ENCODE data around the gene FAAH2. TPM values are rescaled to one million over a fixed set of nuclear protein-coding genes. Genes with fewer than 3 reads are reported as not detected.
A peak's percentile ranks its signal among the peaks of the same experiment; 100 is the strongest.
"Not testable (repeated sequence)": the region's sequence is repeated elsewhere in the genome, so short reads cannot be mapped to it uniquely, and the experiment has no call there.

FAAH2 gene
- 3.2 and 51.1 TPM in 2 replicates for total RNA-seq (2014; rRNA removed; shearing (Covaris generic); ENCODE audit: low replicate concordance)

- in situ Hi-C loops (cut with HindIII; ENCODE audit: low pct_unique_long_range_greater_than_20kb, low sequenced_read_pairs), result no loop called here
- DNase-seq (ENCODE audit: low read depth), result peak; percentile 82
Measured at GRCh38 chrX:57286507-57287251, at the start of gene FAAH2. TSS of gene FAAH2 (plus strand) at chrX:57286706. CDS start at chrX:57286826, 120 bp downstream.

- in situ Hi-C loops (cut with HindIII; ENCODE audit: low pct_unique_long_range_greater_than_20kb, low sequenced_read_pairs), result no loop called here
- no peak for DNase-seq (ENCODE audit: low read depth)
Measured at GRCh38 chrX:57241967-57242366, 44.5 kb upstream of the FAAH2 start.

- no peak for DNase-seq (ENCODE audit: low read depth)
- in situ Hi-C loops (cut with HindIII; ENCODE audit: low pct_unique_long_range_greater_than_20kb, low sequenced_read_pairs), result no loop called here
Measured at GRCh38 chrX:57251965-57252364, 34.5 kb upstream of the FAAH2 start.

- in situ Hi-C loops (cut with HindIII; ENCODE audit: low pct_unique_long_range_greater_than_20kb, low sequenced_read_pairs), result no loop called here
- no peak for DNase-seq (ENCODE audit: low read depth)
Measured at GRCh38 chrX:57265126-57265525, 21.4 kb upstream of the FAAH2 start.

GRCh38 chrX:57266275-57266674 is 20.2 kb upstream of the FAAH2 start:
- in situ Hi-C loops (cut with HindIII; ENCODE audit: low pct_unique_long_range_greater_than_20kb, low sequenced_read_pairs), result no loop called here

GRCh38 chrX:57266871-57267270 is 19.6 kb upstream of the FAAH2 start:
- in situ Hi-C loops (cut with HindIII; ENCODE audit: low pct_unique_long_range_greater_than_20kb, low sequenced_read_pairs), result no loop called here
- DNase-seq (ENCODE audit: low read depth), result no peak

More at GRCh38 chrX:57266275-57266674, 20.2 kb upstream of the FAAH2 start:
- DNase-seq (ENCODE audit: low read depth), result no peak

GRCh38 chrX:57267308-57267707 is 19.2 kb upstream of the FAAH2 start:
- in situ Hi-C loops (cut with HindIII; ENCODE audit: low pct_unique_long_range_greater_than_20kb, low sequenced_read_pairs), result no loop called here
- DNase-seq (ENCODE audit: low read depth), result no peak

GRCh38 chrX:57270980-57271379 is 15.5 kb upstream of the FAAH2 start:
- no peak for DNase-seq (ENCODE audit: low read depth)
- in situ Hi-C loops (cut with HindIII; ENCODE audit: low pct_unique_long_range_greater_than_20kb, low sequenced_read_pairs), result no loop called here

- DNase-seq (ENCODE audit: low read depth), result no peak
- in situ Hi-C loops (cut with HindIII; ENCODE audit: low pct_unique_long_range_greater_than_20kb, low sequenced_read_pairs), result no loop called here
Measured at GRCh38 chrX:57282568-57282967, 3.9 kb upstream of the FAAH2 start.

- in situ Hi-C loops (cut with HindIII; ENCODE audit: low pct_unique_long_range_greater_than_20kb, low sequenced_read_pairs), result no loop called here
- DNase-seq (ENCODE audit: low read depth), result no peak
Measured at GRCh38 chrX:57285001-57285400, 1.5 kb upstream of the FAAH2 start.

- DNase-seq (ENCODE audit: low read depth), result no peak
- in situ Hi-C loops (cut with HindIII; ENCODE audit: low pct_unique_long_range_greater_than_20kb, low sequenced_read_pairs), result no loop called here
Measured at GRCh38 chrX:57289089-57289488, 2.6 kb downstream of the FAAH2 start.

GRCh38 chrX:57294961-57295360 is 8.5 kb downstream of the FAAH2 start:
- in situ Hi-C loops (cut with HindIII; ENCODE audit: low pct_unique_long_range_greater_than_20kb, low sequenced_read_pairs), result no loop called here
- no peak for DNase-seq (ENCODE audit: low read depth)

- in situ Hi-C loops (cut with HindIII; ENCODE audit: low pct_unique_long_range_greater_than_20kb, low sequenced_read_pairs); DNase-seq (ENCODE audit: low read depth): not testable (repeated sequence)
Measured at GRCh38 chrX:57295679-57296078, 9.2 kb downstream of the FAAH2 start.

GRCh38 chrX:57313583-57314215 is 27.2 kb downstream of the FAAH2 start:
- in situ Hi-C loops (cut with HindIII; ENCODE audit: low pct_unique_long_range_greater_than_20kb, low sequenced_read_pairs), result no loop called here
- no peak for DNase-seq (ENCODE audit: low read depth)

- DNase-seq (ENCODE audit: low read depth), result no peak
- in situ Hi-C loops (cut with HindIII; ENCODE audit: low pct_unique_long_range_greater_than_20kb, low sequenced_read_pairs), result no loop called here
Measured at GRCh38 chrX:57329008-57329407, 42.5 kb downstream of the FAAH2 start.

GRCh38 chrX:57335790-57336189 is 49.3 kb downstream of the FAAH2 start:
- in situ Hi-C loops (cut with HindIII; ENCODE audit: low pct_unique_long_range_greater_than_20kb, low sequenced_read_pairs); DNase-seq (ENCODE audit: low read depth): not testable (repeated sequence)

- in situ Hi-C loops (cut with HindIII; ENCODE audit: low pct_unique_long_range_greater_than_20kb, low sequenced_read_pairs), result no loop called here
- DNase-seq (ENCODE audit: low read depth), result no peak
Measured at GRCh38 chrX:57353472-57354132, 67.1 kb downstream of the FAAH2 start.

GRCh38 chrX:57364145-57364544 is 77.6 kb downstream of the FAAH2 start:
- no peak for DNase-seq (ENCODE audit: low read depth)
- in situ Hi-C loops (cut with HindIII; ENCODE audit: low pct_unique_long_range_greater_than_20kb, low sequenced_read_pairs), result no loop called here

GRCh38 chrX:57366430-57366829 is 79.9 kb downstream of the FAAH2 start:
- no peak for DNase-seq (ENCODE audit: low read depth)
- in situ Hi-C loops (cut with HindIII; ENCODE audit: low pct_unique_long_range_greater_than_20kb, low sequenced_read_pairs), result no loop called here

Data from Caki2 (cell line).